Measurements from ENCODE around the gene CSNK1G2.

CSNK1G2 gene

GRCh38 chr19:1923319-1923718, 17.7 kb upstream of the CSNK1G2 start:
- Histone ChIP-seq H3F3A (ENCODE audit: insufficient read depth, low read length) (peaks cover 19% of the 10 kb centered on the region), H2AFZ (ENCODE audit: low read length) (0 out of 2 replicates have a peak overlapping the region, but pooled peaks have one; percentile 5), H3K4me2 (ENCODE audit: low read depth, low read length) (peak overlapping the region; percentile 67; the same call in 1 of the 2 replicates), H3K9ac (ENCODE audit: low read length) (peak overlapping the region; percentile 16; the same call in 1 of the 2 replicates), H4K20me1 (ENCODE audit: insufficient read depth, low read length) (no peaks in the 10 kb centered on the region), H3K27ac (ENCODE audit: low read length) (peak overlapping the region; percentile 70), H3K27me3 (replicated peaks; ENCODE audit: insufficient read depth, low read length) (no peaks in the 10 kb centered on the region), H3K4me3 (ENCODE audit: low read length) (peak overlapping the region; percentile 17; the same call in 1 of the 2 replicates), H3K36me3 (replicated peaks; ENCODE audit: insufficient read depth, low read length) (no peaks in the 10 kb centered on the region), H3K9me3 (replicated peaks; ENCODE audit: insufficient read depth, low read length) (no peaks in the 10 kb centered on the region), H3K4me1 (ENCODE audit: low read length) (peaks cover 15% of the 10 kb centered on the region), H3K9me2 (replicated peaks; ENCODE audit: insufficient read depth, low read length) (no peaks in the 10 kb centered on the region), H3K79me2 (ENCODE audit: low read length) (peaks cover 5% of the 10 kb centered on the region; the same call in 1 of the 2 replicates)
- TF ChIP-seq EZH2phosphoT487 (IDR thresholded peaks at IDR 0.05; ENCODE audit: low read length) (no peak), EZH2 (optimal IDR thresholded peaks at IDR 0.05; ENCODE audit: low read depth, low read length) (no peak), CTCF (IDR thresholded peaks at IDR 0.05; ENCODE audit: low read length) (peak; percentile 38)
- DNase-seq = peak; percentile 87

GRCh38 chr19:1924320-1924961, 16.5 kb upstream of the CSNK1G2 start:
- Histone ChIP-seq H3K4me3 (ENCODE audit: low read length) (no peak overlapping the region), H3K9me2 (replicated peaks; ENCODE audit: insufficient read depth, low read length) (no peaks in the 10 kb centered on the region), H3K9ac (ENCODE audit: low read length) (no peak overlapping the region), H3K9me3 (replicated peaks; ENCODE audit: insufficient read depth, low read length) (no peaks in the 10 kb centered on the region), H3K4me2 (ENCODE audit: low read depth, low read length) (no peak overlapping the region), H3K79me2 (ENCODE audit: low read length) (peaks cover 5% of the 10 kb centered on the region; the same call in 1 of the 2 replicates), H3F3A (ENCODE audit: insufficient read depth, low read length) (peaks cover 22% of the 10 kb centered on the region), H4K20me1 (ENCODE audit: insufficient read depth, low read length) (no peaks in the 10 kb centered on the region), H2AFZ (ENCODE audit: low read length) (no peak overlapping the region), H3K4me1 (ENCODE audit: low read length) (peaks cover 15% of the 10 kb centered on the region), H3K27me3 (replicated peaks; ENCODE audit: insufficient read depth, low read length) (no peaks in the 10 kb centered on the region), H3K36me3 (replicated peaks; ENCODE audit: insufficient read depth, low read length) (no peaks in the 10 kb centered on the region), H3K27ac (ENCODE audit: low read length) (peak overlapping the region; percentile 70; the same call in 1 of the 2 replicates)
- TF ChIP-seq EZH2 (optimal IDR thresholded peaks at IDR 0.05; ENCODE audit: low read depth, low read length) (no peak), EZH2phosphoT487 (IDR thresholded peaks at IDR 0.05; ENCODE audit: low read length) (no peak), CTCF (IDR thresholded peaks at IDR 0.05; ENCODE audit: low read length) (no peak)
- DNase-seq = no peak

- no peak overlapping the region for H3K4me3 ChIP-seq (ENCODE audit: low read length)
- no peaks in the 10 kb centered on the region for H3K27me3 ChIP-seq (replicated peaks; ENCODE audit: insufficient read depth, low read length)
- H3K27ac ChIP-seq (ENCODE audit: low read length) = no peak overlapping the region
- peaks cover 5% of the 10 kb centered on the region; the same call in 1 of the 2 replicates for H3K79me2 ChIP-seq (ENCODE audit: low read length)
- DNase-seq = no peak
- no peak overlapping the region for H3K9ac ChIP-seq (ENCODE audit: low read length)
- H3K9me2 ChIP-seq (replicated peaks; ENCODE audit: insufficient read depth, low read length) = no peaks in the 10 kb centered on the region
- H3F3A ChIP-seq (ENCODE audit: insufficient read depth, low read length) = peaks cover 22% of the 10 kb centered on the region
- H4K20me1 ChIP-seq (ENCODE audit: insufficient read depth, low read length) = no peaks in the 10 kb centered on the region
- H3K36me3 ChIP-seq (replicated peaks; ENCODE audit: insufficient read depth, low read length) = no peaks in the 10 kb centered on the region
- H2AFZ ChIP-seq (ENCODE audit: low read length) = no peak overlapping the region
- no peaks in the 10 kb centered on the region for H3K9me3 ChIP-seq (replicated peaks; ENCODE audit: insufficient read depth, low read length)
- H3K4me2 ChIP-seq (ENCODE audit: low read depth, low read length) = no peak overlapping the region
- no peak for TF ChIP-seq EZH2 (optimal IDR thresholded peaks at IDR 0.05; ENCODE audit: low read depth, low read length)
- TF ChIP-seq EZH2phosphoT487 (IDR thresholded peaks at IDR 0.05; ENCODE audit: low read length) = no peak
- no peak for TF ChIP-seq CTCF (IDR thresholded peaks at IDR 0.05; ENCODE audit: low read length)
- H3K4me1 ChIP-seq (ENCODE audit: low read length) = peaks cover 20% of the 10 kb centered on the region
These were observed 15.4 kb upstream of the CSNK1G2 start for GRCh38 chr19:1925544-1925943.

Data from MM.1S (cell line).